GM18861 (cell line): ENCODE measurements around the gene HEPACAM2.
A peak's percentile ranks its signal among the peaks of the same experiment; 100 is the strongest.

Source experiments
- ATAC-seq: cut with Tn5 transposase; IDR thresholded peaks from one replicate; pipeline ENCODE4 v1.9.1; 2021; ENCODE audit not compliant: unreplicated experiment

The HEPACAM2 gene

DNA sequence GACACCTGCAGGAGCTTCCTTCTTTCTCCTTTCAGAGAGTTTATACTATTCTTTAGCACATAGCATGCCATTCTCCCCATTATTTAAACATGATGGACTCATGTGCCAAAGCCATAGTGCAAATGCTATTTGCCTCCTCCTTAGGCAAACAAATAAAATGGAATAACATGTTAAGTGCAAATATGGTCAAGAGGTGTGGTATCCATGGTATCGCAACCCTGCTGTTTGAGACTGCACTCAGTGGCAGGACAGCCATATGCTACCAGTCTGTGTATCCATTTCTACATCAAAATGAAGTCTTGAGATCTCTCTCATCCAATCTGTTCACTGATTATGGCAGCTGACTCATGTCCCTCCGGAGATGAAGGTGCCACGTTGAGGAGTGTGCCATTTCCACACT lies 22.8 kb downstream of the HEPACAM2 start:
- ATAC-seq = no peak

DNA sequence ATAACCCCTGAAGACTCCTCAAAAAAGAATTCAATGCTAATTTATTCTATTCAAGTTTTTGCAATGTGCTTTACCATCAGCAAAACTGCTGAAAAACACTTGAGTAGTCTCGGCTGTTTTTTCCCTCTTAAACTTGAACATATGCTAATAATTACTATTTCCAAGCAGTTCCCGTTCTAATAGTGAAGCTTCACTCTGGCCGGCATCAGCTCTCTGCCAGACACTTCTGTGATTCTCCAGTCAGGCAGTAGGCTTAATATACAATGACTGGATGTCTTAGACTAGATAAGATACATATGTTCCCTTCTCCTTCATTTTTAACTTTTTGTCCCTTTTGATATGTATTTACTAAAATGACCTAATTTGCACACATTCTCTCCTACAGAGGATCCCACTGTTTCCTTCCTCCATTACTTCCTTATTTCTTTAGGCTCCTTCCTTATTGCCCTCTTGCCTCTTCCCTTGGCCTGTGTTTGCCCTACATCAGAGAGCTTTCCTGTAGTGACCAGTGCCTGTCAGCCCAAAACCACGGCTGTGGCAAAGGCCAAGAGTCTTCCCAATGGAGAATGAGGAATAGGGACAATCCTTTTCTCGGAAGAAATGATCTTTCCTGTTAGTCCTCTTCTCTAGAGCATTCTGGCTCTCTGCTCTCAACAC lies 23.5 kb downstream of the HEPACAM2 start:
- no peak for ATAC-seq

DNA sequence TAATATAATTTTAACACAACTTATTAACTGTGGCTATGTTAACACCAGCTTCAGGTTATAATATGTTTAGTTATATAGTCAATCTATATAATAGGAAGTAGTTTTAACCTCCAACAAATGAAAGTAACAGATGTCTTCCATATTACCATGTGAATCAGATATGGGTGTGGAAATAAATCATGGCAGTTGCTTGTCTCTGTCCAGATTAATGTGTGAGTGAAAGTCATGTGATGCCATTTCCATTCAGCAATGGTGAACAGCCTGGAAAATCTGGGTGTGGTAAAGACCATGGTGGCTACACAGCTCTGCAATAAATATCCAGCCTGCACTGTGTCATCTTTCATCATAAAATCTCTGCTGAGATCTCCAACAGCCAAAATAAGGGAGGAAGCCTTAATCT lies 27.8 kb downstream of the HEPACAM2 start:
- no peak for ATAC-seq

DNA sequence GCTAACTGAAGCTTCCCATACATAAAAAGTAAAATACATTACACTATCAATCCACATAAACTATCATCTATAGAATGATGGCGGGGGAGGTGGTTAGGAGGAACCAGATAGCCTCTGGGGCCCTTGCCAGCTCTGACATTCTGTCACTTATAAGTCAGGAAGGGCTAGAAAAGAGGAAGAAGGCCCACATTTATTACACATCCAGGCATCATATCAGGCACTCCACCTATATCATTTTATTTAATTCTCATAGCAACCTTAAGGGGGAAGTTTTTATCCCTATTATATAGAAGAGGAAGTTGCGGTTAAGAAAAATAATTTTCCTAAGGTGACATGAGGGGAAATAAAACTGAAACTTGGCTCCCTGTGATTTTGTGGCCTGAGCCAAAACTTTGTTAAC lies 29.9 kb downstream of the HEPACAM2 start:
- ATAC-seq = no peak

DNA sequence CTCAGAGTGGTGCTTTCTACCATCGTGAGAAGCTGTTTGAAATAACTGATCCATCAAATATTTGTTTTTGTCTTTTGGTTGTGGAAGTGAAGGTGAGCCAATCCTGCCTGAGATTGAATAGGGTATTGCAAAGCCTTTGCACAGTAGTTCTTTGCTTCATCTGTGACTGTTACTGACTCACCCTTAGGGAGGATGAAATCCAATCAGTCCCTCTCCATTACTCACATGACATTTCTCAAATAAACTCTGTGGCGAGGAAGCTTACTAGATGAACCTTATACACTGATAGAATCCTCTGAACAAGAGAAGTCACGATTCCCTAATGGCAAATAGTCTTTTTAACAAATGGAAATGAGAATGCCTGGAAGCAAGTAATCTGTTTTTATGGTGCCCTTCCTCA lies 31.9 kb downstream of the HEPACAM2 start:
- ATAC-seq = no peak

DNA sequence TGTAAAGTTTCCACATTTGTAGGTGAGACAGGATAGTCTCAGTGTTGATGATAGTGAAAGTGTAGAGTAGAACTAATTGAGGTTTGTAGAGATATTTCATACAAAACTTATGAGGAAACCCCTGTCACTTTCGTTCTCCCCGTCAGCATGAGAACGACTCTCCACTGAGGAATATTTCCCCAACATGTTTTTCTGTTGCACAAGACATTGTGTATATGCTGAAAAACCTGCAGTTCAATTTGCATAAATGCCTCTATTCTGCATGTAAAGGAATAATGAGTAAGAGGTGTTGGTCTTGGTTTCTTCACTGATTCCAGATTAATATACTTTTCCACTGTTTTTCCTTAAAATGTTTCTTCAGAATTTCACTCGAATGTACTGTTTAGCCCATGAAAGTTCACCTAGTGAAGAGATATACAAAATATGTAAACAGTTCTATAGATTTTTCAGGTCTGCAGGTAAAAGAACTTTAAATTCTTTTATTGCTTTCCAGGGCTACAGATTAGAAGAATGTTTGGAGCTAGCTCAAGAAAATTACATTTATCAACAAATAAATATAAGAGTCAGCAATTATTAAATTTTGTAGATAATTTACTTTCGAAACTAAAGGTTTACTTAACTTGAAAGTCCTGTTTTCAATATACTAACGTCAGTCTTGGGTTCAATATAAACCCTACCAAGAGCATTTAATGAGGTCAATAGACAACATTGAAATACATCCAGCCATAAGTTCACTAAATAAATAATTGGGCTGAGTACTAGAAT lies 37.2 kb downstream of the HEPACAM2 start:
- no peak for ATAC-seq

DNA sequence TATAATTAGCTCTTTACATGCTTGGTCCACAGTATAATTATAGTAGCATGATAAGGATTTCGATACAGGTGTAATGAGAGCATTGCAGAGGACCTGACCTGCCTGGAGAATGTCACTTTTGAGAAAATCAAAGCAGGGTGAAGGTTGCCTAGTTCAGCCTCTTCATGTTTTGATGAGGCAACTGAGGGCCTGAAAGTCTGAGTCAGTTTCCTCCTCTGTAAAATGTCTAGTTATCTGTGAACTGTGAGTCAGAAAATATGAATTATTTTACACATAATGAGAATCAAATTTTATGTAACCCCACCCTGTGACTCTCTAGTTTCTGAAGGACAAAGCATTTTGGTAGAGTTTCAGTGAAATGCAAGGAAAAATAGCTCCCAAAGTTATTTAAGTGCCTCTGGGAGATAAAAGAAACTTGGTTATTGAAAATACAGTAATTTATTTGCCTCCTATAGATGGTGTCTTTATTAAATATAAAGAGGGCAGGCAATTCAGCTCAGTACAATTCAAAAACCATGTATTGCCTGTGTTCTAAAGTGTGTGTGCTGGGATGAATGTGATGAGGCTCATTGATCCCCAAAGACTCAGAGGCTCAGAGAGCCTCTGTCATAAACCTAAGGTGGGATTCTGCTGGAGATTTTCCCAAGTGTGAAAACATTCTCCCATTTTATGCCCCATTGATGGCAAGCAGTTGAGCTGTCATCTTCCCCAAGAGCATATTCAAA lies 40.8 kb downstream of the HEPACAM2 start:
- no peak for ATAC-seq

DNA sequence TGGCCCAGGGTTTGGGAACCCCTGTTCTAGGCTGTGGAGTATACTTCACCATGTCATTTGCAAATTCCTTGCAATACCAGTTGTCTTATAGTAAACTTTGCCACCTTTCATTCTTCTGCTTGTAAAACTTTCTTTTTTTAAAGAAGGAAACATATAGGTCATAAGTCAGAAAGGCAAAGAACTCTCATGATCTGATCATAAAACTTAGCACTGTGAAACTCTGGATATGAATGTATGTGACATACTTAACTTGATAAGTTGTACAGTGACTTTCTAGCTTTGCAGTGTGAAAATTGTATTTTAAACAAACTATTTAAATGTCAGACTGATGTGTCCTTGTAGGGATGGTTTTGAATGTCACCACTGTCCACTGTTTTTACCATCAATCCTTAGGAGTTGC lies 47.1 kb downstream of the HEPACAM2 start:
- no peak for ATAC-seq

DNA sequence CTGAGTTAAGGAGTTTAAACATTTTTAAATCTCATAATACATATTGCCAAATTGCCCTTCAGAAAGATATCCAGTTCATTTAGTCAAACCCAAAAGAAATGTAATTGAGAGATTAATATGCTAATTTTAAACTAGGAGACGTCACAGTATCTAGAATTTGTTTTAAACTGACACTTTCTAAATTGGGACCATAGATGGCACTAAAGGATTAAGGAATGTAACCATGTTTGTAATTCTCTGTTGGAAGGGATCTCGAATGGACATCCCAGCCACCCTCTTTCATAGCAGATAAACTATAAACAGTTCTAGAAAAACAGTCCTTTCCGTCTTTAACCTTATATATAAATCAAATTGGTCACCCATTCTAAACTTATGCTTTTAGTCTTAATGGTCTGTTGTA lies 48.1 kb downstream of the HEPACAM2 start:
- no peak for ATAC-seq

DNA sequence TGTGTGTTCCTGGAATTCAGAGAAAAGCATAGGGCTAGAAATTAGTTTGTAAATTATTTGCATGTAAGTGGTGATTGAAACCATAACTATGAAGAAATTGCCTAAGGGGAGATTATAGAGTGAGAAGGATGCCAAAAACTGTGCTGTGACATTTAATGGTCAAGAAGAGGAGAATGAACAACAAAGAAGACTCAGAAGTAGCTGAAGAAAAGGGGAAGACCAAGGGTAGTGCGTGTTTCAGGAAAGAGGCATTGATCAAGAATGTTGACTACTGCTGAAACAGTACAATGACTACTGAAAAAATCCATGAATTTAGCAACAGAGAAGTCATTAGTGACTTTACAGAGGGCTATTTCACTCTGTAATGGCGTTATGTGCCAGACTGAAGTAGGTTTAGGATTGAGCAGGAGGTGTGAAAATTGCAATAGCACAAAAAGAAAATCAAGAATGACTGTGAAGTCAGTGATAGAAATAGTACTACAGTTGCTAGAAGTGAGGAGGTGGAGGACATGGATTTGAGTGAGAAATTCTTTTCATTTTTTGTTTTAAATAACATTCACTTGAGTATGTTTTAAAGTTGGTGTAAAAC lies 49.2 kb downstream of the HEPACAM2 start:
- ATAC-seq = no peak

DNA sequence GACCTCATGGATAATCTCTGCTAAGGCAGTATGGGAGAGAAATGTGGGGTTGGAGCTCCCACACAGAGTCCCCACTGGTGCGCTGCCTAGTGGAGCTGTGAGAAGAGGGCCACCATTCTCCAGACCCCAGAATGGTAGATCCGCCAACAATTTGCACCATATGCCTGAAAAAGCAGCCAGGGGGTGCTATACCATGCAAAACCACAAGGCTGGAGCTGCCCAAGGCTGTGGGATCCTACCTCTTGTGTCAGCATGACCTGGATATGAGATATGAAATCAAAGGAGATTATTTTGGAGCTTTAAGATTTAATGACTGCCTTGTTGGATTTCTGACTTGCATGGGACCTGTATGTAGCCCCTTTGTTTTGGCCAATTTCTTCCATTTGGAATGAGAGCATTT lies 51.0 kb downstream of the HEPACAM2 start:
- no peak for ATAC-seq

DNA sequence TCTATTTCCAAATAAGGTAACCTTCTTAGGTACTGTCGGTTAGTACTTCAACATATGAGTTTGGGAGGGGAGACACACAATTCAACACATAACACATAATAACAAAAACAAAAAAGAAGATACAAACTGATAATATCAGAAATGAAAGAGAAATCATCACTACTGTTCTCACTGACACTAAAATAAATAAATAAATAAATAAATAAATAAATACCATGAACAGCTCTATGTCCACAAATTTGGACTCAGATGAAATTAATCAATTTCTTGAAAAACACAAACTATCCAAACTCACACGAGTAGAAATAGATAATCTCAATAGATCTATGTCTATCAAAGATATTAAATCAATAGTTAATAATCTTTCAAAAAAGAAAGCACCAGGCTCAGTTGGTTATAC lies 53.6 kb downstream of the HEPACAM2 start:
- no peak for ATAC-seq

DNA sequence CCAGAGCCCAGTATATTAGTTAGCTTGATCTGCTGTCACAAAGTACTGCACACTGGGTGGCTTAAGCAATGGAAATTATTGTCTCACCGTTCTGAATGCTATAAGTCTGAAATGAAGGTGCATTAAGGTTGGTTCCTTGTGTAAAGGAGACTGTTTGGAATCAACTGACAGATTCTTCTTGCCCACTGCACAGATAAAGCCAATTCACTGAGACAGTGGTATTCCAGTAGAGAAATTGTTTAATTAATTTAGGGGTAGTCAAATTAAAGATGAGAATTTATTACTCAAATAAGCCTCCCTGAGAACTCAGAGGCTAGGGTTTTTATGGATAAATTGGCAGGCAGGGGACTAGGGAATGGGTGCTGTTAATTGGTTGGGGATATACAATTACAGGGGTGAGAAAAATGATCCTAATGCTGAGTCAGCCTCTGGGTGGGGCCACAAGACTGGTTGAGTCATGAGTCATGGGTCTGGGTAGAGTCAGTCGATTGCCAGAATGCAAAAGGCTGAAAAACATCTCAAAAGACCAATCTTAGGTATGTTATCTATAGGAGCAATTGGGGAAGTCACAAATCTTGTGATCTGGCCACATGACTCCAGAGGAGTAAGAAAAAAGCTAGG lies 54.6 kb downstream of the HEPACAM2 start:
- no peak for ATAC-seq

DNA sequence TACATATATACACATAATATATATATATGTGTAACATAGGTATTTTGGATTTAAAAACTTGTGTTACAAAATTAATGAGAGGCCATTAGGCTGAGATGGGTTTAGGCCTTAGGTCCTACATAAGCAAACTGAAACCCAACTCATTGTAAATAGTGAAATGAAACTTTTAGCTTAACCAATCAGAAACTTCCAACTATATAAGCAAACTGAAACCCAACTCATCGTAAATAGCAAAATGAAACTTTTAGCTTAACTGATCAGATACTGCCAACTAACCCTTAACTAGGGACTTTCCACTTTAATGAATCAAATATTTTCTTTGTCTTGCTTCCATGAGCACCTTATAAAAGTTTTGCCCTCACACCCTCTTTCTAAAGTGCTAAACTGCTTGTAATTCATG lies 60.8 kb downstream of the HEPACAM2 start:
- ATAC-seq = peak; percentile 99

DNA sequence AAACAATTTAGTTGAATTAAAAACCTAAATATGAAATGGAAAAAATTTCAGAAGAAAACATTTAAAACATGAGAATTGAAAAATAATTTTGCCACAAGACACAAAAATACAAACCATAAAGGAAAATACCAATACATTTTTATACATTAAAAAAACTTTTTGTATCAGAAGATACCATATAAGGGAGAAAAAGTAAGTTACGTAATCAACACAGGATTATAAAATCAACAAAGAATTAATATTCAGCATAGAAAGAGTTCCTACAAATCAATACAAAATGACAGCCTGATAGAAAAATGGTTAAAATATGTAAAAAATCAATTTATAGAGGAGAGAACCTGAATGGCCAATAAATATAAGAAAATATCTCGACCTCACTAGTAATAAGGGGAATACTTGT lies 61.5 kb downstream of the HEPACAM2 start:
- ATAC-seq = no peak

DNA sequence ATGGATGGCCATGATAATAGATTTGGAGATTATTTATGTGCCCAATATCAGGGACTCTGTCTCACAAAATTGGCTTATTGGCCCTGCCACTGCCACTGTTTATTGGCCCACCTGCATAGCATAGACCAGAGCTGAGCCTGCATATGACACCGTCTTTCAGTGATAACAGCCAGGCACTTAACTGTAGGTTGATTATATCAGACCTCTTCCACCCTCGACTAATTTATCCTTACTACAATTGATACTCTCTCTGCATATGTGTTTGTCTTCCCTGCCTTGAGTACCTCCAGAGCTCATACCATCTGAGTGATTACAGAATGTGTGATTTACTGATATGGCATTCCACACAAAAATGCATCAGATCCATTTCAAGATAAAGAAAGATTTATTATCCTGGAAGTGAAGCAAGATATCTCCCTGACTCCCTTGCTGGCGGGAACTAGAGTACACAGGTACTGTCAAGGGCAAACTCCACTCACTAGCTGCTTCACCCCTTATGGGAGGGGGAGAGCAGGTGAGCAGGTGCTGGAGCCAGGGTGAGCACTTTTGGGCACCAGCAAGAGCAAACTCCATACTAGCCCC lies 65.0 kb downstream of the HEPACAM2 start:
- no peak for ATAC-seq

DNA sequence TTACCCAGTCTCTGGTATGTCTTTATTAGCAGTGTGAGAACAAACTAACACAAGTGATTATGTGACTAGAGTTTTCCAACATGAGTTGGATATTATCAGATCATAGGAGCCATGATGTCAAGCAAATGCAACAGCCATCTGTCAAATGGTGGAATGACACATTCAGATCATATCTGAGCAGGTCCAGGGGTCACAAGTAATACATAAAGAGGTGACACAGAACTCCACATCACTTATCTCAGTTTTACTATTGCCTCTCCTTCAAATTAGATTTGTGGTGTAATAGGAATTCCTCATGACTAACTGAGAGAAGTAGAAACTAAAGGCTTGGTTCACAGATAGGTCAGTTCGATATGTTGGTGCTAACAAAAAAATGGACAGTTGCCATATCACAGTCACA lies 65.9 kb downstream of the HEPACAM2 start:
- no peak for ATAC-seq

DNA sequence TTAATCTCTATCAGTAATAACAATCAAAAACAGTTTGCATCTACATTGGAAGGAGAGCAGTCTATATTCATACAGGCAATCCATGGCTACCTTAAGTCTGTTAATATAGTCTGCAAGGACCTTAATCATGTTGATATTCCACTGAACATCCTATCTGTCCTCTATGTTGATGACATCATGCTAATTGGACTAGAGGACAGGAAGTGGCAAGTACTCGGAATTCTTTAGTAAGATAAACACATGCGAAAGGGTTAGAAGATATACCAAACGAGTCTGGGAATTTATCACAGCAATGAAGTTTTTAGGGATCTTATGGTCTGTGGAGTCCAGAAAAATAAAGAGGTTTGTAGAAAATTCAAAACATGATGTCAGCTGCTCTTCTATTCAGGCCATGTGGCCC lies 66.8 kb downstream of the HEPACAM2 start:
- ATAC-seq = no peak

DNA sequence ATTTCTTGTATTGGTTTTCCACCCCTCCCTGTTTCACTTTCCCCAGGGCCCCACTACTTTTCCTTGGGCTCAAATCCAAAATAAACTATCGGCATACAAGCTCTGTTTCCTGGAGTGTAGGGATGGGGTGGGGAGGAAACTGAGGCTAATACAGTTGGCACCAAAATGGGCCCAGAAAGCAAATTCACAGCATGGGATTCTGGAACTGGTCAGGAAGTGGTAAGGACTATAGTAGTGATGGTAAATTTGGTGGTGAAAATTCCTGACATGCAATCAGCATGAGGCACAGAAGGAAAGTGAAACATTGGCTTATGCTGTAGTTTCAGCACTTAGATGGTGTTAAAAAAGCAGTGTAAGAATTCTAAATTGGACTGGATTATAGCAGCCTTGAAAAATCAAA lies 69.4 kb downstream of the HEPACAM2 start:
- no peak for ATAC-seq

DNA sequence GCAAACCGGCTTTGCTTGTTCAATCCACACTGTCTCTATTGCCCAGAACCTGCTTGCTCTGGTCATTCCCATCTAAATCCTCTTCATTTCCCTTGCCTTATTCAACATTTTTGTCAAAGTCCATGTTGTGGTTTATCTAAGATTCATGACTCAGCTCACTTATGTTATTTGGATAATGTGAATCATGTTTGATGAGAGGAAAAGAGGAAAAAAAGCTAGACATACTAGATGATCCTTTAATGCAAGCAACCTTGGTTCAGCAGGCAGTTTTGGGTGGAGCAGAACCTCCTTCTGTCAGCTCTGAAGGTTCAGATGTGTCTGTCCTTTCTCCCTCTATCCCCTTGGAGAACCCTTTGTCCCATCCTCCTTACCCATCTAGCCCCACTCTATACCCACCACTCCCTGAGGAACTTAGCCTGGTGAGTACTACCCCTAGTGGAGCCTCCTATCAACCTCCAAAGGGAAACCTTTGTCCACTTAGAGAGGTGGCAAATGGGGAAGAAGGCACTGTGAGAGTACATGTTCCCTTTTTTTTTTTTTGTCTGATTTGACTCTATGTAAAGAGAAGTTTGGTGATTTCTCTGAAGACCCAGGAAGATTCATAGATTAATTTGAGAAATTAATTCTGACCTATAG lies 76.0 kb downstream of the HEPACAM2 start:
- no peak for ATAC-seq

DNA sequence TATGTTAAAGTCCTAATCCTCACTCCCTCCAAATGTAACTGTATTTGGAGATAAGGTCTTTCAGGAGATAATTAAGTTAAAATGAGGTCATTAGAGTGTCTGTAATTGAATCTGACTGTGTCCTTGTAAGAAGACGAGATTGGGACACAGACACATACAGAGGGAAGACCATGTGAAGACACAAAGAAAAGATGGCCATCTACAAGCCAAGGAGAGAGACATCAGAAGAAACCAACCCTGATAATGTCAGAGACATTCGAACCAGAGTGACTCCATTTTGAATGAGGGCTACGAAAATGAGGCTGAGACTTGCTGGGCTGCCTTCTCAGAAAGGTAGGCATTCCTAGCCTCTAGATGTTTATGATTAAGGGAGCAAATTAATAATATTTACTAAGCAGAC lies 77.5 kb downstream of the HEPACAM2 start:
- no peak for ATAC-seq
